Endothelial cell of umbilical vein (primary cell): Measurements from ENCODE around the gene ADGRG1.

Experiments
- CTCF ChIP-seq, 2 donors: IDR thresholded peaks; 1 replicate in 1 of 2; 2 replicates in 1 of 2; pipeline ENCODE4 v1.5.1; 2011; ENCODE audit warnings: low read length in 2 of 2, mild to moderate bottlenecking in 2 of 2, moderate library complexity in 2 of 2, control low read depth in 1 of 2, inconsistent platforms in 1 of 2, low read depth in 1 of 2; ENCODE audit not compliant: insufficient read depth in 1 of 2; ENCODE audit errors: extremely low read depth in 1 of 2
- EZH2 ChIP-seq: IDR thresholded peaks from 2 replicates; pipeline ENCODE4 v1.6.1; 2012; ENCODE audit warnings: borderline replicate concordance, low read depth, mild to moderate bottlenecking, moderate library complexity, low read length, inconsistent platforms; ENCODE audit not compliant: severe bottlenecking
- FOS ChIP-seq: IDR thresholded peaks from 2 replicates; pipeline ENCODE4 v1.6.1; 2011; ENCODE audit warnings: mild to moderate bottlenecking, low read length, moderate library complexity, borderline replicate concordance; ENCODE audit not compliant: insufficient read depth
- MAX ChIP-seq: IDR thresholded peaks from 2 replicates; pipeline ENCODE4 v1.6.1; 2011; ENCODE audit not compliant: insufficient read depth, insufficient read length
- MYC ChIP-seq: IDR thresholded peaks from one replicate; pipeline ENCODE4 v1.6.1; 2011; ENCODE audit warnings: mild to moderate bottlenecking, low read depth, low read length
- POLR2A ChIP-seq: IDR thresholded peaks from 2 replicates; pipeline ENCODE4 v1.6.1; 2012; ENCODE audit warnings: low read depth, mild to moderate bottlenecking, control low read depth, low read length
- POLR2AphosphoS5 ChIP-seq: IDR thresholded peaks from 2 replicates; pipeline ENCODE4 v1.6.1; 2012; ENCODE audit warnings: low read depth, mild to moderate bottlenecking, control low read depth, low read length, moderate library complexity; ENCODE audit not compliant: insufficient read depth

GRCh38 chr16:57606847-57607501 is 21.5 kb upstream of the ADGRG1 start:
- TF ChIP-seq CTCF (IDR thresholded peaks at IDR 0.05; ENCODE audit: extremely low read depth in 1 of 2, insufficient read depth in 1 of 2, low read depth in 1 of 2, low read length in 2 of 2) (no peak), POLR2A (no peak), POLR2AphosphoS5 (no peak), EZH2 (no peak), FOS (no peak), MYC (no peak), MAX (no peak)
